ENCODE measurements around the gene ANKRD6. TPM values are rescaled to one million over a fixed set of nuclear protein-coding genes. Genes with fewer than 3 reads are reported as not detected.
A peak's percentile ranks its signal among the peaks of the same experiment; 100 is the strongest.

Gene ANKRD6
- total and polyA plus RNA-seq, 2 experiments from 2014 or later = 9.3 to 20.9 TPM

- Histone ChIP-seq H3K27ac (peak overlapping the region; percentile 86), H3K27me3 (peaks cover 29% of the 10 kb centered on the region), H3K36me3 (replicated peaks; ENCODE audit: insufficient read depth, low read depth) (no peaks in the 10 kb centered on the region), H3K4me1 (ENCODE audit: insufficient read depth) (peaks cover 15% of the 10 kb centered on the region), H3K9me2 (replicated peaks; ENCODE audit: insufficient read depth) (no peaks in the 10 kb centered on the region), H3K4me3 (peak overlapping the region; percentile 93), H3K4me2 (peak overlapping the region; percentile 94), H2AFZ (peak overlapping the region; percentile 98), H3K79me2 (peaks cover 8% of the 10 kb centered on the region), H3K9me3 (ENCODE audit: low read depth) (no peaks in the 10 kb centered on the region), H4K20me1 (ENCODE audit: insufficient read depth, poor library complexity, severe bottlenecking) (no peaks in the 10 kb centered on the region)
- TF ChIP-seq EZH2 (IDR thresholded peaks at IDR 0.05; ENCODE audit: borderline replicate concordance) (no peak), EZH2phosphoT487 (IDR thresholded peaks at IDR 0.05; ENCODE audit: low read depth, severe bottlenecking, unreplicated experiment) (no peak)
- TF ChIP-seq, protein P1, sequence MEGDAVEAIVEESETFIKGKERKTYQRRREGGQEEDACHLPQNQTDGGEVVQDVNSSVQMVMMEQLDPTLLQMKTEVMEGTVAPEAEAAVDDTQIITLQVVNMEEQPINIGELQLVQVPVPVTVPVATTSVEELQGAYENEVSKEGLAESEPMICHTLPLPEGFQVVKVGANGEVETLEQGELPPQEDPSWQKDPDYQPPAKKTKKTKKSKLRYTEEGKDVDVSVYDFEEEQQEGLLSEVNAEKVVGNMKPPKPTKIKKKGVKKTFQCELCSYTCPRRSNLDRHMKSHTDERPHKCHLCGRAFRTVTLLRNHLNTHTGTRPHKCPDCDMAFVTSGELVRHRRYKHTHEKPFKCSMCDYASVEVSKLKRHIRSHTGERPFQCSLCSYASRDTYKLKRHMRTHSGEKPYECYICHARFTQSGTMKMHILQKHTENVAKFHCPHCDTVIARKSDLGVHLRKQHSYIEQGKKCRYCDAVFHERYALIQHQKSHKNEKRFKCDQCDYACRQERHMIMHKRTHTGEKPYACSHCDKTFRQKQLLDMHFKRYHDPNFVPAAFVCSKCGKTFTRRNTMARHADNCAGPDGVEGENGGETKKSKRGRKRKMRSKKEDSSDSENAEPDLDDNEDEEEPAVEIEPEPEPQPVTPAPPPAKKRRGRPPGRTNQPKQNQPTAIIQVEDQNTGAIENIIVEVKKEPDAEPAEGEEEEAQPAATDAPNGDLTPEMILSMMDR (IDR thresholded peaks at IDR 0.05; ENCODE audit: poor library complexity) = no peak
- DNase-seq (ENCODE audit: low spot score) = no peak
- WGBS (ENCODE audit: low lambda C conversion rate, missing lambda C conversion rate) = 47% methylated on average over 9 of the region's 9 CpGs
Measured at GRCh38 chr6:89413006-89413400, 19.9 kb upstream of the ANKRD6 start.

GRCh38 chr6:89414215-89414614 is 18.7 kb upstream of the ANKRD6 start:
- no peak overlapping the region for H2AFZ ChIP-seq
- H3K4me1 ChIP-seq (ENCODE audit: insufficient read depth) = peaks cover 15% of the 10 kb centered on the region
- no peaks in the 10 kb centered on the region for H3K36me3 ChIP-seq (replicated peaks; ENCODE audit: insufficient read depth, low read depth)
- no peak overlapping the region for H3K27ac ChIP-seq
- WGBS (ENCODE audit: low lambda C conversion rate, missing lambda C conversion rate) = 32% methylated on average over 2 of the region's 2 CpGs
- H3K9me2 ChIP-seq (replicated peaks; ENCODE audit: insufficient read depth) = no peaks in the 10 kb centered on the region
- TF ChIP-seq, protein P1 (IDR thresholded peaks at IDR 0.05; ENCODE audit: poor library complexity) = no peak
- no peak for TF ChIP-seq EZH2phosphoT487 (IDR thresholded peaks at IDR 0.05; ENCODE audit: low read depth, severe bottlenecking, unreplicated experiment)
- no peak for TF ChIP-seq EZH2 (IDR thresholded peaks at IDR 0.05; ENCODE audit: borderline replicate concordance)
- no peak overlapping the region for H3K4me3 ChIP-seq
- peak; percentile 43 for DNase-seq (ENCODE audit: low spot score)
- H3K27me3 ChIP-seq = peaks cover 23% of the 10 kb centered on the region
- H3K9me3 ChIP-seq (ENCODE audit: low read depth) = no peaks in the 10 kb centered on the region
- H4K20me1 ChIP-seq (ENCODE audit: insufficient read depth, poor library complexity, severe bottlenecking) = no peaks in the 10 kb centered on the region
- no peak overlapping the region for H3K4me2 ChIP-seq
- no peaks in the 10 kb centered on the region for H3K79me2 ChIP-seq

- DNase-seq (ENCODE audit: low spot score) = no peak
- WGBS (ENCODE audit: low lambda C conversion rate, missing lambda C conversion rate) = 79% methylated on average over 2 of the region's 2 CpGs
- TF ChIP-seq, protein P1 (IDR thresholded peaks at IDR 0.05; ENCODE audit: poor library complexity) = no peak
- TF ChIP-seq EZH2 (IDR thresholded peaks at IDR 0.05; ENCODE audit: borderline replicate concordance) (no peak), EZH2phosphoT487 (IDR thresholded peaks at IDR 0.05; ENCODE audit: low read depth, severe bottlenecking, unreplicated experiment) (no peak)
- Histone ChIP-seq H3K9me3 (ENCODE audit: low read depth) (no peaks in the 10 kb centered on the region), H3K79me2 (no peaks in the 10 kb centered on the region), H2AFZ (no peak overlapping the region), H4K20me1 (ENCODE audit: insufficient read depth, poor library complexity, severe bottlenecking) (no peaks in the 10 kb centered on the region), H3K9me2 (replicated peaks; ENCODE audit: insufficient read depth) (no peaks in the 10 kb centered on the region), H3K4me2 (no peak overlapping the region), H3K4me1 (ENCODE audit: insufficient read depth) (peaks cover 15% of the 10 kb centered on the region), H3K27me3 (peaks cover 14% of the 10 kb centered on the region), H3K4me3 (no peak overlapping the region), H3K27ac (no peak overlapping the region), H3K36me3 (replicated peaks; ENCODE audit: insufficient read depth, low read depth) (no peaks in the 10 kb centered on the region)
Measured at GRCh38 chr6:89415185-89415584, 17.8 kb upstream of the ANKRD6 start.

DNA sequence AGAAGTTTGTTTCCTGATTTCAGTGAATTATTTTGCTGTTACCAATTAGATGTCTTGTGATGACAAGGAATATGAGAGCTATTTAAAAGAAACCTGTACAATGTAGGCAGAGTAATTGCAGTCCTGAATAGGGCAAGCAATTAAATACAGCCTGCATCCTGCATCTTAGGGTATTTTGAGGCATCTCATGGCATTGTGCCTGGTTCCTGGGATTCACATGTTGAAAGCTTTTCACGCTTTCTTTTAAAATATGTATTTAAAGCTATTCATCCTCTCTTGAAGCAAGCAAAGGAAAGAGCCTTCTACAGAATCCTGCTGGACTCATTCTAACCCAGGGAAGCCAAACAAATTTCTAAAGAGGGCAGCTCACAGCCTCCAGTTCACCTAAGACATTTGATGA is 16.2 kb upstream of the ANKRD6 start:
- Histone ChIP-seq H3K4me2 (no peak overlapping the region), H3K9me2 (replicated peaks; ENCODE audit: insufficient read depth) (no peaks in the 10 kb centered on the region), H3K9me3 (ENCODE audit: low read depth) (no peaks in the 10 kb centered on the region), H3K27me3 (peaks cover 12% of the 10 kb centered on the region), H3K79me2 (no peaks in the 10 kb centered on the region), H2AFZ (no peak overlapping the region), H3K4me3 (no peak overlapping the region), H4K20me1 (ENCODE audit: insufficient read depth, poor library complexity, severe bottlenecking) (no peaks in the 10 kb centered on the region), H3K36me3 (replicated peaks; ENCODE audit: insufficient read depth, low read depth) (no peaks in the 10 kb centered on the region), H3K4me1 (ENCODE audit: insufficient read depth) (peaks cover 9% of the 10 kb centered on the region), H3K27ac (no peak overlapping the region)
- TF ChIP-seq, protein P1 (IDR thresholded peaks at IDR 0.05; ENCODE audit: poor library complexity) = no peak
- DNase-seq (ENCODE audit: low spot score) = no peak
- WGBS (ENCODE audit: low lambda C conversion rate, missing lambda C conversion rate) = 100% methylated on average over 1 of the region's 1 CpG
